GM21786 (cell line): ENCODE results near the gene ZNF608.

Source experiments
- ATAC-seq: cut with Tn5 transposase; IDR thresholded peaks from one replicate; pipeline ENCODE4 v1.9.1; 2021; ENCODE audit not compliant: unreplicated experiment

Gene ZNF608

DNA sequence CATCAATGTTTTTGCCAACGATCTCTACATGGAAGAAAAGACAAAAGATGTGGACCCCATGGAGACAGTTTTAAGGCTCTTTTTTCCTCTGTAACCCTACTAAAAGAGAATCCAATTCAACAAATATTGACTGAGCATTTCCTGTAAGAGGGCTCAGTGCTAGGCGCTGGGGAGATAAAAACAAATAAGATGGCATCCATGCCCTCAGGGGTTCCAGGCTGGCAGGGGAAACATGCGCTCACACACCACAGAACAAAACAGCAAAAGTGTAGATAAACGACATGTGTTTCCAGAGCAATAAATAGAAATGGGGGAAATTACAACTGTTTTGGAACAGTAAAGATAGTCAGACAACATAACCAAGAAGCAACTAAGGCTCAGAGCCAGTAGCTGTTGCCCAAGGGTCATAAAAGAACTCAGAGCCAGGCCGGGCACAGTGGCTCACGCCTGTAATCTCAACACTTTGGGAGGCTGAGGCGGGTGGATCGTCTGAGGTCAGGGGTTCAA, 25.2 kb downstream of the ZNF608 start:
- no peak for ATAC-seq

DNA sequence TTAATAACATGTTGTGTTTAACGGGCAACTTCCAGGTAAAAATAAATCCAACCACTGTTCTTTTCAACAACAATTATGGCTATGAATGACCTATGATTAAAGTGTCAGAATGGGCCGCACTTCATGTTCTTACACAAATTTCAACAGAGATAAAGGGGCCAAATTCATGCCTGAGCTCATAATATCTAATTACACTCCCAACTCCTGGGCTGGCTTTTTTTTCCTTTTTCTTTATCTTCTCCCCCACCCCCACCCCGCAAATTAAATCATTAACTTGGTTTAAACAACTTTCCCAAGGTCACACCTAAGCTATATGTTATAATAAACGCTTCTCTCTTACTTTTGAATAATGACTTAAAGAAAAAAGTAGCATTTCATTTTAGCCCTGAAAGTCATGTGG, 25.8 kb downstream of the ZNF608 start:
- no peak for ATAC-seq

DNA sequence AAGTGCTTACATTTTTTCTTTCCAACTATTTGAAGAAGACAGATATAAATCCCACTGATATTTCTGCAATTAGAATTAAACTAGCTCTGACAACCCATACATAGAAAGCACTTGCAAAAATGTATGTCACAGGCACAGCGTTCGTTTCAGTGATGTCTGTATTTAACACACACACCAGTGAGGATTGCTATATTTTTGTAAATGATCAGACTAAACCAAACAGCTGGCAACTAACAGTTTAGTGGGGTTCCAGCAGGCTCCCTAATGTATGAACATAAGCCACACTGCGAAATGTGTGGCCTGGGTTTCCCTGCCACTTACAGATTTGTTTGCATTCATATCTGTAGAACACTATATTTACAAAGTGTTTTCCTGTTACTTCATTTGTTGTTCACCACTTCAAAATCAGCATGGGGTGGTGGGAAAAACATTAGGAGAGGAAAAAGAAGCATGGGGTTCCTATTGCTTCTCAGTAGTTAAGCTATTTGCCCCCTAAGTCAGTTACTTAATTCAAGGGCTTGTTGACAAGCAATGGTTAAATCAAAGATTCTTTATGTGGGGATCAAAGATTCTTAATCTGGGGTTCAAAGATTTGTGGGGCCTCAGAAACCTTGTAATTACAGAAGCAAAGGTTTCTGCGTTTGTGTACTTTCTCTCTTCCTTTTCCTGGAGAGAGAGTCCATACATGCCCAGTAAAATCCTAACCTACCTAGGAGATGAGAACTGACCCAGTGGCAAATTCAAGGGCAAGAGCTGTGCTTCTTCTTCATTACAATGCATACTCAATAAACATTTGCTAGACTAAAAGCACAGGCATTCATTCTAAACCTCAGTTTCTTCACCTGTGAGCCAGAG, 27.1 kb downstream of the ZNF608 start:
- ATAC-seq: no peak

DNA sequence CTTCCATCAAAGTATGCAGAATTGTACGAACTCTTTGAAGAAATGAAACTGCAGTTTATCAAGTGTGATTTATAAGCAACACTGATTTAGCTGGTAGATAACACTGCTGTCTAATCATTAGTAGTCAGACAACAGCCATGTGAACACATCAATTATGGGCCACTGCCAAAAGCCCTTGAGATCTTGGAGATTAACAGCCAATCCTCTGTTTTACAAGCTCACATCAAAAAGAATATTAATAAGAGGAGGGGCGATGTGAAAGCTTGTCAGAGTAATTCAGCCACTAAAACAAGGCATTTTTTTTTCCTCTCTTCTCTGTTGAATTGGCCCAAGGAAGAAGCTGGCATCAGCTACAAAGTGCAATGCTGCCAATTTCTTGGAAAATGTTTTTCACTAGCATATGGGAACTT, 28.1 kb downstream of the ZNF608 start:
- no peak for ATAC-seq

DNA sequence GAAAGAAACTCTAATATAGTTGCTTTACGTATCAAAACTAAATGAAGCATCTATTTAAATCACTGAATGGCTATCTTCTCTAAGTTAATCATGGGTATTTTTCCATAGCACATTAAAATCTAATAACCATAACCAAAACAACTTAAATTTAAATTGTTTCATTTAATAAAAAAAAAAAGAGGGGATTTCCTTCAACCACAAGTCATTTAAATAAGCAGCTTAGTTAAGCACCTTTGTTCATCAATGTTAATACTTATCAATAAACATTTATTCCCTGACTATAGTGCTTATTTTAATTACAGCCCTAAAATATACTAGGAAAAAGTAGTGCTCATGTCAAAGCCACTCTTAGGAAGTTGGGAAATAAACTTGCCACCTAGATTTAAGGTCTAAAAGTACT, 30.3 kb downstream of the ZNF608 start:
- no peak for ATAC-seq

DNA sequence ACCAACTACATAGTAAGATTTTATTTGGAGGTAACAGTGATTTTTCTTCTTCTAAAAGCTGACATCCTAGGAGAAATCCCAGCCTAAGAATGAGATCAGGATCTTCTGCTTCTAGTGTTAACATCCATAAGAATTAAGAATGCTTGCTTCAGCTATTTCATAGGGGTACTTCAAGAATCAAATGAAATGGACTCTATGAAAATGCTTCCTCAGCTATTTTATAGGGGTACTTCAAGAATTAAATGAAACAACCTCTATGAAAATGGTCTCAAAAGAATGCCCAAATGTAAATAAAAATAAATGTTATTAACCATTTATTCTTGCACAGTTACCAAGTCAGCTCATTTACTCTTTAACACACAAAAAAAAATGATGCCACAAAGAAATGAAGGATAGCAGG, 31.5 kb downstream of the ZNF608 start:
- ATAC-seq: no peak

DNA sequence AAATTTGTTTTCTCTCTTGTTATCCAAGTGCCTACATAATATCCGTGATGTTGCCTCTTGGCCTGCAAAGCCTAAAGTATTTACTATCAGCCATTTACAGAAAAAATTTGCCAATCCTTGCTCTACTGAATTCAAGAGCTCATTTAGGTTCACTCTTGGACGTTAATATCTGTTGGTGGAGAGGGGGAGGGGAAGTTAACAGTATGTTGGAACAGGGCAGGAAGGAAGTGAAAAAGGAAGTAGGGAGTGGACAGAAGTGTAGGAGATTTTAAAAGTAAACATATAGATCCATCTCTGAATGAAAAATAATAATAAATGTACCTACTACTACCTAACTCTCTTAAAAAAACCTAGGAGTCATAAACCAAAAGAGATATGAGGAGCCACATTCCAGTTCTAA, 32.8 kb downstream of the ZNF608 start:
- ATAC-seq: no peak

DNA sequence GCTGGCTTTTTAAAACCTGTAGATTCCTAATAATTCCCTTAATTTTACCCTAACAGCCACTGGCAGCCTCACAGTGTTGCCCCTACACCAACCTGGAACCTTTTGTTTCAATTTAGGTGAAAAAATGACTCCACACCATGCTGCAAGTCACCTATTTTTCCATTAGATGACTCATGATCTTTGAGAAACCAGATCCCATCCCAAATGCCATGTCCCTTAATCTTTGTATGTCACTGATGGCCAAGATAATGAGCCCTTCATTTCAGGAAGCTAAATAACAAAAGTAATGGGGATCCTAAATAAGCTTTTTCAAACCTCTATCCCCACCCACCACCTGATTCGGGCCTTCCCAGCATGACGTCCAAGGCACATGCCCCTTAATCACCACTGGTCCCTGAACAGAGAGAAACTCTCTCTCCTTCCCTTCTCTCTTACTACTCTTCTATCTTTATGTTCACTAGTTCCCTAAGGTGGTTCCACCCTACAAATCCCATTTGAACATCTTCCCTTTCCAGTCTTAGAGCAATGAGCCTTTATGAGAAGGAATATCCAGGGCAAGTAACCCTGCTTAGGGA, 33.6 kb downstream of the ZNF608 start:
- ATAC-seq: no peak

DNA sequence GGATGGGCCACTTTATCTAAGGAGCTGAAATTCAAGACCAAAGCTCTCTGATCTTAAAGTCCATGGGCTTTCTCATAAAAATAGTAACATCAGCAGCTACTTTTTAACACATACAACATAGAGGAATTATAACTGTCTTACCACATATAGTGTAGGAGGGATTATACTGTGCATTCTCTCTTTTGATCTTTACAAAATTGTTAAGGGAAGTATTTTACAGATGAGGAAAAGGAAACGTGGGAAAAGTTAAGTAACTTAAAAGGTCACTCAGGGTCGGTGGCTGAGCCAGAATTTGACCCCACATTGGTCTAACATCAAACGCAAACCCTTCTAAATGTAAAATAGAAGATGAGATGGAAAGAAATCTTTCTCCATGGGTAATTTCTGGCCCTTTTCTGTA, 38.4 kb downstream of the ZNF608 start:
- no peak for ATAC-seq

DNA sequence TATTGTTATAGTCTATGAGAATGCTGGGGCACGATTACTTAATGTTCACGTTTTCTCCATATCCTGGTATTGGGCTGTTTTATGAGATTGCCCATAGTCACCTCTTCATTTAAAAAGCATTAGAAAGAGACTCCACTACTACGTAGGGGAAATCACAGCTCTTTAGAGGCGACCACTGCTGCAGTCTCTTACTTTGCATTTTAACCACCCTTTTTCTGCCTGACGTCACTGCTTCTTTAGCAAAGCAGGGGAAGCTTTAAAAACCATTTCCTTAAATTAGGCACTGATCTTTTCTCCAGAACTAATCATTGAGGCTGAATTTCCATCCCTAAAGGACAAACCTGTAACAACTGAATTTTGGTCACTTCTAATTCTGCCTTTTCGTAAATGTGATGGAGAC, 38.9 kb downstream of the ZNF608 start:
- ATAC-seq: no peak

DNA sequence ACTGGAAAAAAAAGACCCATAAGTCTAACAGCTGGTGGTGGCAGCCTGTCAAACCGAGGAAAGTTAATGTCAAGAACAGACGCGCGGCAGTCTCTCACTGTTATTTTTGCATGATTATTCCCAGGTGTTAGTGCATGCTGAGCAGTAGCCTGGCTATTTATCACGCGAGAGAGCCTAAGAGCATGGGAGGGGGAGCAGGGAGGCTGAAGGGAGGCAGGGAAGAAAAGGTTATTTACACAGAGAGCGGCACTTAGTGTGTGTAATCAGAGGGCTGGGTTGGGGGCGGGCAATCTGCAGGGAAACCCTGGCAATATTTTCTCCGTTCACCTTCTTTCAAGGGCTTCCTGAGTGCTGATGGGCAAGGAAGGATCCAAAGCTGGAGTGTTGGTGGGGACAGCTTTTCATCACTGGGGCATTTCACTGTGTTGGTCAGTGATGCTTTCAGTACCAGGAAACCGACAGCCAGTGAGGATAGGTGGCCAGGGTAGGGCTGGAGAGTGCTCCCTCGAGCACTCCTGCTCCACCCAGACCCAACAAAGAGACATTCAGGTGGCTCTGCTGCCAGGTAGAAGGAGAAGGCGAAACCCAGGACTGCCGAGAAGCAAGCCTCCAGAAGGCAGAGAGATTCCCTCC, 39.6 kb downstream of the ZNF608 start:
- no peak for ATAC-seq

DNA sequence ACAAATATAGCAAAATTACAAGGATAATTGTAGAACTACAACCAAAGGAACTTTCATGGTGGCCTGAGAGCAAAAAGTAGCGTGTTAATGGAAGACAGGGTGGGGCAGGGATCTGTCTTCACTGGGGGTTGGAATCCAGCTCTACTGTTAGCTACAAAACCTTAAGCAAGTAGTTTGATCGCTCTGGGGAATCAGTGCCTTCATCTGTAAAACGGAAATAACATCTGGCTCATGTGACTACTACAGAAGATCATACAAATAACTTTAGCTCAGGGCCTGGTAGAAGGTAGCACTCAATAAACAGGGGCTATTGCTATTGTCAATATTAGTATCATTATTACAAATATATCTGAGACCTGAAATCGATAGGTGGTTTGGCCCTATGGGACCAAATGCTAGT, 40.4 kb downstream of the ZNF608 start:
- no peak for ATAC-seq

DNA sequence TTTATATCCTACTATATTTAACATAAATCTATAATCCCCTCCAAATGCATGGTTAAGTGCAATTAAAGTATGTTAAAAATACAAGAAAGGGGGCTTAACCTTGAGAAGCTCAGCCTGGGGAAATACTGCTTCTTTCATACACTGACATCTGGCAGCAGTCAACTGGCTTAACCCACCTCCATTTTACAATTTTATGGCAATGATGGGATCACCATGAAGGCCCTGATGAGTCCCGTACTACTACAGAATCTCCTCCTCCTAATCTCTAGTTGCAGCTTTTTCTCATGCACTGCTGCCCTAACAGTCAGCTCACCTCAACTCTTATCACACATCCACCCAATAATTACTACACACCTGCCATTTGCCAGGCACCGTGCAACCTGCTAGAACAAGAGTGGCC, 40.9 kb downstream of the ZNF608 start:
- ATAC-seq: no peak

DNA sequence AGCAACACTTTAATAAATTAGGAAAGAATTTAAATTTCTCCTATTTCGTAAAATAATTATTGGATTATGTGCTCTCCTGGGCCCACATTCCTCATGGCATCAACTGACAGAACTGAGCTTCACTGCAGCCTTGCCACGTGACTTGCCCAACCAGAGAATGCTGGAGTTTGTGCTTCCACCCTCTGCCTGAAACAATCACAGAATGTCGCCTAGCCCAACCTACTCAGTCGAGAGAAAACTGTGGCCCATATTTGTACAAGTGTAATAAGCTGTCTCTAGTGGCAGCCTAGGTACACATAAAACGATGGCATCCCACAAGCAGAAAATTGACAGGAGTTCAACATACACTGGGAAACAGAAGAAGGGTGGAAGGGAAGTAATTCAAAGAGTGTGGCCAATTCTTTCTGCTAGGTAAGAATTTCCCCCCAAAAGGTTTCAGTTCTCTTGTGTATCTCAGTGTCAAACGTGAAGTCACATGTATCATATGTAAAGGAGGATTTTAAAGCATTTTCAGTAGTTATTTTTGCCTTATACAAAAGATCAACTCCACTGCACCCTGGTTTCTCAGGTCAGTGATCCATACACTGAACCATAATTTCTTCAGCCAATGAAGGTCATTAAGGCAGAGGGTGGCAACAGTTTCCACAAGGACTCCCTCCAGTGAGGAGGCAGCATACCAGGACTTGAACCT, 41.7 kb downstream of the ZNF608 start:
- peak; percentile 83 for ATAC-seq

DNA sequence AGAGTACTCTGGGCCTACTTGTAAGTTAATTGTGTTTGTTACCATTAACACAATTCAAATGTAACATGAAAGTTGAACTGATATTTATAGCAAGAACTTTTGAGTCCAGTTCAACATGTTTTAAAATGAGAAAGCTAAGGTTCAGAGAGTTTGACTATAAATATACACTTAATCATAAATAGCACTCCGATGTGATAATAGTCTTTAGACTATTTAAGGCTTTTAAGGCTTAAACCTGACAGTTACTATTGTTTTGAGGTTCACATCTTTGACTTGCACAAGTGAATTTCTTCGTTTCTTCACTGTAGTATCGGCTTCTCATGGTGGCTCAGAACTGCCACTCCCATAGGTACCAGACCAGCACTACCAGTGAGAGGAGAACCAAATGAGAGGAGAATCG, 42.4 kb downstream of the ZNF608 start:
- no peak for ATAC-seq

DNA sequence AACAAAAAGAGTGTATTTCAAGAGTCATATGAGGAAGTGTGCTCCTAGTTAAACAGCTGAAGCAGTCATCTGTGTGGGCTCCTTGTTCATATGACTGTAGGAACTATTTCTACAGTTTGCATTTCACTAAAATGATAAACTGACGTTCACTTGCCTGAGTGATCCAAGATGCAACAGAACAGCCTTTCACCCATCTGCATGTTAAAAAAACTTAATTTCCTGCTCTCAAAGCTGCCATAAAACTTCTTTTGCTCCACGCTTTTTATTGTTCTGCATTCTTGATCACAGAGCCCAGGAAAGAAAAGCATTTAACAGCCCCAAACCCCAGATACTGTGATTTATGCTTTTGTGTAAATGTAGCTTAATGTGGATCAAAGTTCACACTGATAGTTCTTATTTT, 43.9 kb downstream of the ZNF608 start:
- ATAC-seq: no peak

DNA sequence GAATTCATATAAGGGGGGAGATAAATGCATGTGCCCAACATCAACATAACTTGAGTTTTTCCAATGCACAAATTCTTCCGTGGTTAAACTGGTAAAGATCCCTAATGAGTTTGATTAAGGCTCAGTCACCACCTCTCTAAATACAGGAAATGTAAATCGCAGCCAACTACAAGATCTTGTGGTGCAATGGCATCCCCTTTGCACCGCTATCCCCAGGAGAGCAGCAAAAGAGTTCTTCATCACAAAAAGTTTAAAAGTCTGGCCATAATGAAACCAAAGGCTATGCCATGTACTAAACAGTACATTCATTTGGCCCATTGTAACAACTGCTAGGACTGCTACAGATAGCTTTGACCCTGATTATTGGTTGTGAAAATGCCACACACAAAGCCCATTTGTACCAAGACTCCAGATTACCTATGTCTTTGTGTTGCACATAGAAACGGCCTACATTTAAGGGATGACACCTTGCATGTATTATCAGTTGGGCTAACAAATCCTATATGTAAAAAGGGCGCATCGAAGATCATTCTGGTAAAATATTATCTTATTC, 44.5 kb downstream of the ZNF608 start:
- ATAC-seq: no peak

DNA sequence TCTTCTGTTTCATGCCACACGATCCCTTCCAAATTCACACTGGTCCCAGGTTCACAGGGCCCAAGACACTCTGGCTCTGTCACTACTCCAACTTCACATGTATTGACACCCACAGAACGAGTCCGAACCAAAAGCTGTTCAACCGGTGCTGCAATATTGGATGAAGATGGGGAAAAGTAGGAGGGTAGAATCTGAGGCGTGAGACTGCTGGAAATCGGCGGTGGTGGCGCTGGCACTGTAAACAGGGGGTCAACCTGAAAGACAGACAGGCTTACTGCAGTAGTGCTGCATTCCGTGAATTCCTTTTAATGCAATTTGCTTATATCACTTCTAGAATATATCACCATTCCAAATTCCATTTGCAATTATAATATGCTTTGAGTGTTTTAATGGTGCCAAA, 45.4 kb downstream of the ZNF608 start:
- no peak for ATAC-seq

DNA sequence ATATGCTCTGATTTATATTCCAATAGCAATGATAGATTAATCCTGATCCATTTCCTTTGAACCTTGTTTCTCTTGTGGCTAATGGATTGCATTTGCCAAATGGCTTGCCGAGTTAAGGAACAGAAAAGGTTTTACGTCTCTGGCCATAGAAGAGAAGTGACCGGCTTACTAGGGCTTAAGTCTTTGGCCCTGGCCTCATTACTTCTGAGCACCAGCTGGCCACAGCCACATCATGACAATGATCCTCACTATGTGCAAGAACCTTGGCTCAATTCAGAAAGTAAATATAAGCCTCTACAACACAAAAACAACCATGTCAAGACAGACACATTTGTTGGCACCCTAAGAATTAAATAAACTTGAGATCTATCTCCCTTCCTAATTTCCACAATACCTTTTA, 46.1 kb downstream of the ZNF608 start:
- no peak for ATAC-seq

DNA sequence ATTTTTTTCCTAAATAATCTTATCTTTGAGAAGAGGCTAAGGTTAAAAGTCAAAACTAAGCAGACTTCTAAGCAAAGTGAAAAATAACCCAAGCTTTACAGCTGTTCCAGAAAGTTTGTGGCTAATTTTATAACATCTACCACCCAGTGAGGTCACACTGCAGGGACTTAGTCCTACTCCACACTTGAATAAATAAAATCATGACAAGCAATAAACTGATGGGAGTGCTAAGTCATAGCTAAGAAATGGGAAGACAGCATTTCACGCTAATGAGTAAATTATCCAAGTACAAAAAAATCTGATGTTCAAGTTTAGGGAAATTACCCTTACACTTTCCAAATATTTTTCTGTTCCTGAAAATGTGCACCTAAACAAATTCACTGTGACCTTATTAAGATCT, 47.7 kb downstream of the ZNF608 start:
- no peak for ATAC-seq

DNA sequence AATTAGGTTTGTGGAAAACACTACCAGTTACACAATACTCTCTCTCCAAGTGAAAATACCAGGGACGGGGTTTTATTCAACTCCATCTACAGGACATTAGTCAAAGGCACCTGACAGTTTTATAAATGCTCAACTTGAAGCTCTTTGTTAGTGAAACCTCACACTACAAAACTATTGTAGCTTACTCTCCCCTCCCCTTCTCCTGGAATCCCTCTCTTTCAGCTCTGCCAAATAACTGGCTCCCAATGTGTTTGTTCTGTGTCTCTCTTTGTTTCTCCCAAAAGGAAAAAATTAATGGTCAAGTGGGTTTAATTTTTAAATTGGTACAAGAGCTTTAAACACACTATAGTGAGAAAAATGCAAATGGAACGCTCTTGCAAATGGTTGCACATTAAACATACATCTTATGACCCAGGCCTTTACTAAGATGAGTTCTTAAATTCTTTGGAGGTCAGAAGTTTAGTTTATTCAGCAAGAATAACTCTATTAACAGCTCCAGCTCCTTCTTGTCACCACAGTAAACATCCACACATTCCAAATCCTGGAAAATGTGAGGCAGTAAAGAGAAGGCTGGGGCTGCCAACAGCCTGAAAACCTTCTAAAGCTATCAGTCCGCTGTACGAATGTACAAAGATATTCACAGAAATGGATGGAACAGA, 48.4 kb downstream of the ZNF608 start:
- no peak for ATAC-seq
